T-helper 1 cell treated with Interleukin-12 subunit alpha and Interleukin-12 subunit beta and Interleukin-4 antibody, amounts not matched to agents 30 ng/mL and 1 ng/mL, for 36 hours (primary cell): Measurements from ENCODE around the gene ZCCHC7. TPM values are rescaled to one million over a fixed set of nuclear protein-coding genes. Genes with fewer than 3 reads are reported as not detected.
"Not testable (repeated sequence)": the region's sequence is repeated elsewhere in the genome, so short reads cannot be mapped to it uniquely, and the experiment has no call there.

ENCODE experiments used
- intact Hi-C: fragments of 100-400 bp; cut with micrococcal nuclease; formaldehyde crosslinking; loops from one replicate; pipeline ENCODE4 v1.15.1; 2024
- total RNA-seq: library from RNA; stranded (reverse); gene quantifications from 2 replicates; pipeline ENCODE4 v1.2.3, GENCODE V29; 2022

ZCCHC7 gene
- total RNA-seq, 1 donor from 2014 or later = 18.3 TPM

DNA sequence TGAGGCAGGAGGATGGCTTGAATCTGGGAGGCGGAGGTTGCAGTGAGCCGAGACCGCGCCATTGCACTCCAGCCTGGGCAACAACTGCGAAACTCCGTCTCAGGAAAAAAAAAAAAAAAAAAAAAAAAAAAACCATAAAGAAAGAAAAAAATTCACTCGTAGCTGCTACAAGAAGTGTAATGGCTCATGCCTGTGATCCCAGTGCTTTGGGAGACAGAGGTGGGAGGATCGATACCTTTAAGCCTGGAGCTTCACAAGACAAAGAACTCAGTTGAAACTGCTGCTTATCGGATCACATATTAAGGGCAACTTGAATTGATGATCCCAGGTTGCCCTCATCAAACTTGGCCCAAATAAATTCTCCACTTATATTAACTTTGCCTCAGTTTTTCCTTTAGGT lies 1.0 kb upstream of the ZCCHC7 start:
- intact Hi-C loops = no loop called here

- intact Hi-C loops = loop anchor here (1.0 to 10.0 kb wide), 14 partner anchors 25 to 784 kb away; partner anchors contain the start of genes GRHPR, POLR1E, RNF38 and SLC25A51
Measured at GRCh38 chr9:37120843-37121335, 515 bp downstream of the ZCCHC7 start.

GRCh38 chr9:37121881-37122280 lies 1.5 kb downstream of the ZCCHC7 start:
- intact Hi-C loops = loop anchor here (2.0 to 10.0 kb wide), 5 partner anchors 65 to 783 kb away; partner anchors contain the start of genes SLC25A51 and TRMT10B

GRCh38 chr9:37126214-37126788 lies 5.9 kb downstream of the ZCCHC7 start:
- intact Hi-C loops = loop anchor here (10.0 kb wide), 1 partner anchor 778 kb away; the partner anchor contains the start of gene SLC25A51

DNA sequence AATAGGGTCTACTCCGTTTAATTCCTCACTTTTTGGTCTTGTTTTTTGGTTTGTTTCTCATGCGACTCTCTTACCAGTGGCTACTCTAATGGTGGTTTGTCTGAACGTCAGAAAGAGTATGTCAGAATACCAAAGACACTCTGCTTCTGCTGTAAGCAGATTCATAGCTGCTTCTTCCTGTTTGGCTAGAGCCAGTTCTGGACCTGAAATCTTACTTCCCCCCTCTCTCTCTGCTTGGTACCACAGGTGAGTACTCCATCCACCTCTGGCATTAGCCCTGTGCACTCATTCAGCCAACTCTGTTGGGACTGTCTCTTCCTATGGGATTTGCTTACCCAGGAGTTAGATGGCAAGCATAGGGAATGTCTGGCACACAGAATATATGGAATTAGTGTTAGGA lies 6.6 kb downstream of the ZCCHC7 start:
- intact Hi-C loops = loop anchor here (10.0 kb wide), 1 partner anchor 778 kb away; the partner anchor contains the start of gene SLC25A51

GRCh38 chr9:37128051-37128450 lies 7.7 kb downstream of the ZCCHC7 start:
- intact Hi-C loops = loop anchor here (10.0 kb wide), 1 partner anchor 777 kb away; the partner anchor contains the start of gene SLC25A51

DNA sequence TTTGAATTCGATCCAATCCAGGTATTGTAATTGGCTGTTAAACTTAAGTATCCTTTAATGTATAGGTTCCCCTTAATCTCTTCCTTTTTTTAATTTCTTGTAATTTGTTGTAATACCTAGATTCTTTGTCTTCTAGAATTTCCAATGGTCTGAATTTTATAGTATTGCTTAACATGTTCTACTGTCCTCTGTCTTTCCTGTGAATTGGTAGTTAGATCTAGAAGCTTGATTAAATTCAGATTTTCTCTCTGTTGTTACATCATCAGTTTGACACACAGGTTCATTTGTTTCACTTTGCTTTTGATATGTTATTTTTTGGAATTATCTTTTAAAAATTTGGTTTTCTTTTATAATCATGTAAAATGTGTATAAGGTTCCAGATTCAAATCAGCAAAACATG lies 13.8 kb downstream of the ZCCHC7 start:
- intact Hi-C loops = no loop called here

DNA sequence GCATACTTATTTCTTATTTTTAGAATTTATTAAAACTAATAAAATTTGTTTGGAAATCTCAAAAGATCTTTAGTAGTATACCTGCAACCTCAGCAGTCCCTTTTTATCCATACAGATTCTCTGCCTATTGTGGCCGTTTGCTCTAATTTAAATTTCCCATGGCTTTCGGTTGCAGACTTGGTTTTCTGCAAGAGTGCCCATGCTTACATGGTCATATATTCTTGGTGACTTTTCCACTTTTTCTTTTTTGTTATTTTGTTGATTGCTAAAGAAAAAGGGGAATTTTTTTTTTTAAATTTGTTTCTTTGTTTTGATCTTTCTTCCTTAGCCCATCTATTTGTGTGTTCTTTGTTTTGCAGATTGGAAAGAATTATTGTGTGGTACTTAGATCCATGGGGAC lies 20.6 kb downstream of the ZCCHC7 start:
- intact Hi-C loops = no loop called here

GRCh38 chr9:37144762-37145161 lies 24.4 kb downstream of the ZCCHC7 start:
- intact Hi-C loops = loop anchor here (5.0 kb wide), 1 partner anchor 43 kb away; no protein-coding TSS in a partner anchor

- intact Hi-C loops = loop anchor here (1.0 to 5.0 kb wide), 3 partner anchors 26 to 156 kb away; partner anchors contain the start of gene ZCCHC7
Measured at GRCh38 chr9:37146410-37146809, 26.0 kb downstream of the ZCCHC7 start.

GRCh38 chr9:37148181-37148580 lies 27.8 kb downstream of the ZCCHC7 start:
- intact Hi-C loops = loop anchor here (5.0 kb wide), 1 partner anchor 39 kb away; no protein-coding TSS in a partner anchor

- intact Hi-C loops = loop anchor here (5.0 kb wide), 1 partner anchor 38 kb away; no protein-coding TSS in a partner anchor
Measured at GRCh38 chr9:37149666-37150308, 29.4 kb downstream of the ZCCHC7 start.

- intact Hi-C loops = no loop called here
Measured at GRCh38 chr9:37150415-37150814, 30.0 kb downstream of the ZCCHC7 start.

DNA sequence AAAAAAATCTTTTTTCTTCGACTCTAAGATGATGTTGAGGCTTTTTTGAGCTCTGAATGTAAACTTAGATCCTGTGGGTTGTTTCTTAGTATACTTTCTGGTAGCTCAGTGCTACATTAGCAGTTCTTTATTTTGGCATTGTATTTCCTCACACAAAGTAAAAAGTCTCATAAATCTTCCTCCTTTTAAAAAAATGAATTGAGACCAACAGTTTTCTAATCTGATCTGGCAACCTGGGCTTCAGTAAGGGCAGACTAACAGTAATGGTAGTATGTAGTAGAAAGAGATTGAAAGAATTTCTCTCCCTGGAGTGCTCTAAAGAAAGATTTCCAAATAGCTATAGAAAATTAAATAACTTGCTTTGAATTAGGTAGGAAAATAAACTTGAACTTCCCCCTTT lies 31.4 kb downstream of the ZCCHC7 start:
- intact Hi-C loops = no loop called here

DNA sequence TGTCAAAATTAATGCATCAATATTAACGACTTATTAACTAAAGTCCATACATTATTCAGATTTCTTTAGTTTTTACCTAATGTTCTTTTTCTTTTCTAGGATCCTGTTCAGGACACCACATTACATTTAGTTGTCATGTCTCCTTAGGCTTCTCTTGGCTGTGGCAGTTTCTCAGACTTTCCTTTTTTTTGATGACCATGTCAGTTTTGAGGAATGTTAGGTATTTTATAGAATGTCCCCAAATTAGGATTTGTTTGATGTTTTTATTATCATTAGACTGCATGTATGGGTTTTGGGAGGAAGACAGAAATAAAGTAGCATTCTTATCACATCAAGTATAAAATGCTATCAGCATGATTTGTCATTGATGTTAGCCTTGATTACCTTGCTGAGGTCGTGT lies 32.0 kb downstream of the ZCCHC7 start:
- intact Hi-C loops = no loop called here

DNA sequence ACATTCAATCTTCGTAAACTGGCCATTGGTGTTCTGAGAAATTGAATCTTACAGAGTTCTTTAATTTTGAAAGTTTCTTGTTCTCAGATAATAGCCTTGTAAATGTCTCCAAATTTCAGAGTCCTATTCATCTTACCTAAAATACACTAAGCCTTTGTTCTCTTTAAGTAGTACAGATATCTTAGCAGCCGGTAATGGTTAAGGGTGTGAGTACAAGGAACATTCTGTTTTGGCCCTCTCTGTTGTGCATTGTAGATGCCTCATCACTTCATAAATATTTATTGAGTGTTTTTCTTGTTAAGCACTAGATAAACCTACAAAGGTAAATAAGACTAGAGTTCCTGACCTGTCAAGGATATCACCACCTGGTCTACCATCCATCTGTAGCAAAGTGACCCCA lies 35.2 kb downstream of the ZCCHC7 start:
- intact Hi-C loops = no loop called here

- intact Hi-C loops = no loop called here
Measured at GRCh38 chr9:37156205-37156604, 35.8 kb downstream of the ZCCHC7 start.

GRCh38 chr9:37156781-37157356 lies 36.5 kb downstream of the ZCCHC7 start:
- intact Hi-C loops = no loop called here

GRCh38 chr9:37157726-37158377 lies 37.5 kb downstream of the ZCCHC7 start:
- intact Hi-C loops = no loop called here

GRCh38 chr9:37163299-37163698 lies 42.9 kb downstream of the ZCCHC7 start:
- intact Hi-C loops = no loop called here

DNA sequence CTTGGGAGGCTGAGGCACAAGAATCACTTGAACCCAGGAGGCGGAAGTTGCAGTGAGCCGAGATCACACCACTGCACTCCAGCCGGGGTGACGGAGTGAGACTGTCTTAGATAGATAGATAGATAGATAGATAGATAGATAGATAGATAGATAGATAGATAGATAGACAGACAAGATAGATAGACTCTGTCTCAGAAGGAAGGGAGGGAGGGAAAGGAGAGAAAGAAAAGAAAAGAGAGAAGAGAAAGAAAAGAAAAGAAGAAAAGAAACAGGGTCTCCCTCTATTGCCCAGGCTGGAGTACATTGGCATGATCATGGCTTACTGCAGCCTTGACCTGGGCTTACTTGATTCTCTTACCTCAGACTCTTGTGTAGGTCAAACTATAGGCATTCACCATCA lies 44.0 kb downstream of the ZCCHC7 start:
- intact Hi-C loops = not testable (repeated sequence)
